GM12878 (cell line): ENCODE results near the gene HUNK.

Experiments
- EP300 ChIP-seq, 2 experiments: fragments of 150-350 bp in 1 of 2; IDR thresholded peaks; 2 replicates each; pipeline ENCODE4 v1.6.1; 2011 to 2012; ENCODE audit warnings: low read depth in 2 of 2, low read length in 2 of 2, borderline replicate concordance in 1 of 2, improper control_type of control experiment in 1 of 2, inconsistent platforms in 1 of 2; ENCODE audit not compliant: control insufficient read depth in 1 of 2
- GABPA ChIP-seq: IDR thresholded peaks from 2 replicates; pipeline ENCODE4 v1.6.1; 2014; ENCODE audit warnings: antibody characterized with exemption, low read depth, mild to moderate bottlenecking, inconsistent platforms
- MAX ChIP-seq: IDR thresholded peaks from 2 replicates; pipeline ENCODE4 v1.6.1; 2012; ENCODE audit warnings: low read depth, low read length, improper control_type of control experiment
- MYC ChIP-seq: IDR thresholded peaks from 2 replicates; pipeline ENCODE4 v1.6.1; 2011; ENCODE audit warnings: mild to moderate bottlenecking, low read length, moderate library complexity, inconsistent platforms; ENCODE audit not compliant: insufficient read depth, insufficient replicate concordance, insufficient read length, severe bottlenecking
- NFYB ChIP-seq: IDR thresholded peaks from 2 replicates; pipeline ENCODE4 v1.6.1; 2011; ENCODE audit warnings: low read depth, mild to moderate bottlenecking, low read length, improper control_type of control experiment, moderate library complexity; ENCODE audit not compliant: insufficient read depth
- POLR2A ChIP-seq: IDR thresholded peaks from 2 replicates; pipeline ENCODE4 v1.6.1; 2011; ENCODE audit warnings: low read depth, mild to moderate bottlenecking, low read length
- SIN3A ChIP-seq: IDR thresholded peaks from 2 replicates; pipeline ENCODE4 v1.6.1; 2012; ENCODE audit warnings: low read depth, low read length, improper control_type of control experiment
- SMC3 ChIP-seq: IDR thresholded peaks from 2 replicates; pipeline ENCODE4 v1.6.1; 2011; ENCODE audit warnings: low read length, improper control_type of control experiment, borderline replicate concordance
- STAT1 ChIP-seq: fragments of 450-650 bp; conservative IDR thresholded peaks from 2 replicates; pipeline ENCODE4 v1.6.1; 2014; ENCODE audit warnings: antibody characterized with exemption, mild to moderate bottlenecking
- ZNF592 ChIP-seq: fragments of 450-650 bp; IDR thresholded peaks from 2 replicates; pipeline ENCODE4 v1.6.1; 2017; ENCODE audit warnings: mild to moderate bottlenecking, moderate library complexity
- TF ChIP-seq, protein P1 (sequence below): IDR thresholded peaks from 2 replicates; pipeline ENCODE4 v1.6.1; 2012; ENCODE audit warnings: mild to moderate bottlenecking, low read depth, low read length
- TF ChIP-seq, protein P2 (sequence below): IDR thresholded peaks from 2 replicates; pipeline ENCODE4 v1.6.1; 2011; ENCODE audit warnings: mild to moderate bottlenecking, low read depth, low read length, moderate library complexity; ENCODE audit not compliant: insufficient replicate concordance

DNA sequence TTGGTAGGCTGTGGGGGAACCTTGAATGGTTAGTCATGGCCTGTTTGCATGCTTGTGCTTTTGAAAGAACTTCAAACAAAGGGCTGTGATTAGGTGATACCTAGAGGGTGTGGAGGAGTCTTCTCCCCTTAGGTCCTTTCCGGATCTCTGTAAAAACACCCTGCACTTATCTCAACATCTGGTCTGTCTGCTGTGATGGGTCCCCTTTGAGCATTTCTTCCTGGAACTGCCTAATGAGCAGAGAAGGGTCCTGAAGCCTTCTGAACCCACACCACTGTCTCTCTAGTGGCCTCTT is 59.6 kb downstream of the HUNK start:
- TF ChIP-seq STAT1 (no peak), EP300 (IDR thresholded peaks at IDR 0.05; ENCODE audit: borderline replicate concordance in 1 of 2, control insufficient read depth in 1 of 2, low read depth in 2 of 2, low read length in 2 of 2) (no peak), NFYB (no peak), SMC3 (no peak), POLR2A (no peak), MYC (no peak), MAX (no peak), GABPA (no peak), ZNF592 (no peak), SIN3A (no peak)
- TF ChIP-seq, protein P1, sequence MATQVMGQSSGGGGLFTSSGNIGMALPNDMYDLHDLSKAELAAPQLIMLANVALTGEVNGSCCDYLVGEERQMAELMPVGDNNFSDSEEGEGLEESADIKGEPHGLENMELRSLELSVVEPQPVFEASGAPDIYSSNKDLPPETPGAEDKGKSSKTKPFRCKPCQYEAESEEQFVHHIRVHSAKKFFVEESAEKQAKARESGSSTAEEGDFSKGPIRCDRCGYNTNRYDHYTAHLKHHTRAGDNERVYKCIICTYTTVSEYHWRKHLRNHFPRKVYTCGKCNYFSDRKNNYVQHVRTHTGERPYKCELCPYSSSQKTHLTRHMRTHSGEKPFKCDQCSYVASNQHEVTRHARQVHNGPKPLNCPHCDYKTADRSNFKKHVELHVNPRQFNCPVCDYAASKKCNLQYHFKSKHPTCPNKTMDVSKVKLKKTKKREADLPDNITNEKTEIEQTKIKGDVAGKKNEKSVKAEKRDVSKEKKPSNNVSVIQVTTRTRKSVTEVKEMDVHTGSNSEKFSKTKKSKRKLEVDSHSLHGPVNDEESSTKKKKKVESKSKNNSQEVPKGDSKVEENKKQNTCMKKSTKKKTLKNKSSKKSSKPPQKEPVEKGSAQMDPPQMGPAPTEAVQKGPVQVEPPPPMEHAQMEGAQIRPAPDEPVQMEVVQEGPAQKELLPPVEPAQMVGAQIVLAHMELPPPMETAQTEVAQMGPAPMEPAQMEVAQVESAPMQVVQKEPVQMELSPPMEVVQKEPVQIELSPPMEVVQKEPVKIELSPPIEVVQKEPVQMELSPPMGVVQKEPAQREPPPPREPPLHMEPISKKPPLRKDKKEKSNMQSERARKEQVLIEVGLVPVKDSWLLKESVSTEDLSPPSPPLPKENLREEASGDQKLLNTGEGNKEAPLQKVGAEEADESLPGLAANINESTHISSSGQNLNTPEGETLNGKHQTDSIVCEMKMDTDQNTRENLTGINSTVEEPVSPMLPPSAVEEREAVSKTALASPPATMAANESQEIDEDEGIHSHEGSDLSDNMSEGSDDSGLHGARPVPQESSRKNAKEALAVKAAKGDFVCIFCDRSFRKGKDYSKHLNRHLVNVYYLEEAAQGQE: no peak
- TF ChIP-seq, protein P2, sequence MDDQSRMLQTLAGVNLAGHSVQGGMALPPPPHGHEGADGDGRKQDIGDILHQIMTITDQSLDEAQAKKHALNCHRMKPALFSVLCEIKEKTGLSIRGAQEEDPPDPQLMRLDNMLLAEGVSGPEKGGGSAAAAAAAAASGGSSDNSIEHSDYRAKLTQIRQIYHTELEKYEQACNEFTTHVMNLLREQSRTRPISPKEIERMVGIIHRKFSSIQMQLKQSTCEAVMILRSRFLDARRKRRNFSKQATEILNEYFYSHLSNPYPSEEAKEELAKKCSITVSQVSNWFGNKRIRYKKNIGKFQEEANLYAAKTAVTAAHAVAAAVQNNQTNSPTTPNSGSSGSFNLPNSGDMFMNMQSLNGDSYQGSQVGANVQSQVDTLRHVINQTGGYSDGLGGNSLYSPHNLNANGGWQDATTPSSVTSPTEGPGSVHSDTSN: no peak
